Activated naive CD4-positive, alpha-beta T cell treated with anti-CD3 and anti-CD28 coated beads, Interleukin-2, amount 50 U/mL, for 72 hours (primary cell): ENCODE measurements around the gene ETV7. TPM values are rescaled to one million over a fixed set of nuclear protein-coding genes. Genes with fewer than 3 reads are reported as not detected.
"Not testable (repeated sequence)": the region's sequence is repeated elsewhere in the genome, so short reads cannot be mapped to it uniquely, and the experiment has no call there.

Experiments
- ATAC-seq, 2 donors: fragments of 150-1000 bp; cut with Tn5 transposase; 2 replicates each; pipeline ENCODE4 v1.10.0; 2021; ENCODE audit warnings: mild to moderate bottlenecking in 2 of 2, moderate library complexity in 2 of 2
- DNase-seq, 2 donors: peaks; one replicate each; pipeline ENCODE4 v3.0.0; 2021 to 2022; ENCODE audit warnings: low spot score in 2 of 2
- H3K27ac Mint-ChIP-seq, 2 donors: one replicate each; pipeline ENCODE4 v1.8.0; 2022; ENCODE audit warnings: mild to moderate bottlenecking in 2 of 2, mixed read lengths in 2 of 2
- H3K36me3 Mint-ChIP-seq, 2 donors: one replicate each; pipeline ENCODE4 v1.8.0; 2022; ENCODE audit warnings: mixed read lengths in 2 of 2
- H3K9me3 Mint-ChIP-seq, 2 donors: one replicate each; pipeline ENCODE4 v1.8.0; 2022; ENCODE audit warnings: mixed read lengths in 2 of 2
- total RNA-seq, 2 donors: library from RNA; stranded (reverse); gene quantifications; one replicate each; pipeline ENCODE4 v1.2.3, GENCODE V29; 2022

The ETV7 gene
- total RNA-seq = 1 to 10 TPM in 1 of 2 donors, under 1 TPM in 1; 0.16 to 2.0 TPM

GRCh38 chr6:36387440-36388303 is at the start of gene ETV7:
Gene ETV7, minus strand, starts transcription at chr6:36387669. Its CDS starts 128 bp downstream, at chr6:36387541.
- no peaks in the 10 kb centered on the region for H3K9me3 Mint-ChIP-seq
- ATAC-seq (peak; percentile 66 to 83), DNase-seq (peak in 1 of 2 donors; percentile 48)
- H3K36me3 Mint-ChIP-seq = peaks cover 0 to 13% of the 10 kb centered on the region in 2 donors
- peak within 1 kb of the TSS; percentile 62 to 73 for H3K27ac Mint-ChIP-seq

- no peaks in the 10 kb centered on the region for H3K9me3 Mint-ChIP-seq
- DNase-seq (no peak), ATAC-seq (no peak)
- no peak overlapping the region for H3K27ac Mint-ChIP-seq
- no peaks in the 10 kb centered on the region for H3K36me3 Mint-ChIP-seq
Measured at GRCh38 chr6:36436466-36436865, 49.0 kb upstream of the ETV7 start.

- Mint-ChIP-seq H3K36me3 (no peaks in the 10 kb centered on the region), H3K27ac (no peak overlapping the region), H3K9me3 (no peaks in the 10 kb centered on the region)
- ATAC-seq (no peak), DNase-seq (no peak)
Measured at GRCh38 chr6:36432151-36432671, 44.7 kb upstream of the ETV7 start.

- ATAC-seq (no peak), DNase-seq (no peak)
- no peaks in the 10 kb centered on the region for H3K36me3 Mint-ChIP-seq
- H3K27ac Mint-ChIP-seq = no peak overlapping the region
- H3K9me3 Mint-ChIP-seq = no peaks in the 10 kb centered on the region
Measured at GRCh38 chr6:36431197-36431596, 43.7 kb upstream of the ETV7 start.

GRCh38 chr6:36430351-36430750 is 42.9 kb upstream of the ETV7 start:
- no peak overlapping the region for H3K27ac Mint-ChIP-seq
- H3K36me3 Mint-ChIP-seq = no peaks in the 10 kb centered on the region
- H3K9me3 Mint-ChIP-seq = no peaks in the 10 kb centered on the region
- ATAC-seq = no peak
- no peak for DNase-seq

GRCh38 chr6:36428911-36429310 is 41.4 kb upstream of the ETV7 start:
- DNase-seq (no peak), ATAC-seq (no peak)
- no peaks in the 10 kb centered on the region for H3K36me3 Mint-ChIP-seq
- no peak overlapping the region for H3K27ac Mint-ChIP-seq
- H3K9me3 Mint-ChIP-seq = no peaks in the 10 kb centered on the region

GRCh38 chr6:36426622-36427021 is 39.2 kb upstream of the ETV7 start:
- ATAC-seq (no peak), DNase-seq (no peak)
- no peak overlapping the region for H3K27ac Mint-ChIP-seq
- H3K9me3 Mint-ChIP-seq = no peaks in the 10 kb centered on the region
- H3K36me3 Mint-ChIP-seq = no peaks in the 10 kb centered on the region

- H3K36me3 Mint-ChIP-seq = no peaks in the 10 kb centered on the region
- H3K9me3 Mint-ChIP-seq = no peaks in the 10 kb centered on the region
- peak; percentile 97 to 100 for ATAC-seq
- peak overlapping the region; percentile 93 to 94 for H3K27ac Mint-ChIP-seq
- DNase-seq = peak; percentile 97 to 98
Measured at GRCh38 chr6:36423101-36423824, 35.8 kb upstream of the ETV7 start.

GRCh38 chr6:36422714-36423100 is 35.2 kb upstream of the ETV7 start:
- H3K27ac Mint-ChIP-seq = peak overlapping the region; percentile 93 to 94
- DNase-seq = no peak
- ATAC-seq = no peak
- no peaks in the 10 kb centered on the region for H3K36me3 Mint-ChIP-seq
- H3K9me3 Mint-ChIP-seq = no peaks in the 10 kb centered on the region

GRCh38 chr6:36419310-36419709 is 31.8 kb upstream of the ETV7 start:
- Mint-ChIP-seq H3K9me3 (no peaks in the 10 kb centered on the region), H3K27ac (no peak overlapping the region), H3K36me3 (no peaks in the 10 kb centered on the region)
- ATAC-seq (no peak), DNase-seq (no peak)

GRCh38 chr6:36418558-36418957 is 31.1 kb upstream of the ETV7 start:
- no peaks in the 10 kb centered on the region for H3K36me3 Mint-ChIP-seq
- no peak for ATAC-seq
- H3K9me3 Mint-ChIP-seq = no peaks in the 10 kb centered on the region
- no peak for DNase-seq
- no peak overlapping the region for H3K27ac Mint-ChIP-seq

- no peak for DNase-seq
- no peak for ATAC-seq
- Mint-ChIP-seq H3K27ac (no peak overlapping the region), H3K9me3 (peaks cover 4 to 5% of the 10 kb centered on the region in 2 donors), H3K36me3 (peaks cover 0 to 7% of the 10 kb centered on the region in 2 donors)
Measured at GRCh38 chr6:36414481-36414880, 27.0 kb upstream of the ETV7 start.

- peaks cover 4 to 5% of the 10 kb centered on the region in 2 donors for H3K9me3 Mint-ChIP-seq
- no peak overlapping the region for H3K27ac Mint-ChIP-seq
- no peak for DNase-seq
- ATAC-seq = no peak
- H3K36me3 Mint-ChIP-seq = peaks cover 0 to 7% of the 10 kb centered on the region in 2 donors
Measured at GRCh38 chr6:36413489-36414480, 26.3 kb upstream of the ETV7 start.

GRCh38 chr6:36409718-36410117 is 22.2 kb upstream of the ETV7 start:
- DNase-seq, H3K36me3 Mint-ChIP-seq, H3K9me3 Mint-ChIP-seq, ATAC-seq: not testable (repeated sequence)
- H3K27ac Mint-ChIP-seq = peak overlapping the region in 1 of 2 donors; percentile 51

- no peaks in the 10 kb centered on the region for H3K9me3 Mint-ChIP-seq
- ATAC-seq = no peak
- no peak overlapping the region for H3K27ac Mint-ChIP-seq
- DNase-seq = no peak
- H3K36me3 Mint-ChIP-seq = no peaks in the 10 kb centered on the region
Measured at GRCh38 chr6:36404164-36404563, 16.7 kb upstream of the ETV7 start.

- ATAC-seq (no peak), DNase-seq (no peak)
- Mint-ChIP-seq H3K27ac (no peak overlapping the region), H3K36me3 (no peaks in the 10 kb centered on the region), H3K9me3 (no peaks in the 10 kb centered on the region)
Measured at GRCh38 chr6:36402481-36402880, 15.0 kb upstream of the ETV7 start.
